Naive thymus-derived CD8-positive, alpha-beta T cell (primary cell): ENCODE measurements around the gene CACTIN. TPM values are rescaled to one million over a fixed set of nuclear protein-coding genes. Genes with fewer than 3 reads are reported as not detected.
A peak's percentile ranks its signal among the peaks of the same experiment; 100 is the strongest.
"Not testable (repeated sequence)": the region's sequence is repeated elsewhere in the genome, so short reads cannot be mapped to it uniquely, and the experiment has no call there.

ENCODE experiments used
- ATAC-seq, 2 donors: fragments of 150-1000 bp; cut with Tn5 transposase in 1 of 2; sonication (Bioruptor Pico), chemical (Tn5 transposase) in 1 of 2; 1 replicate in 1 of 2; 2 replicates in 1 of 2; pipeline ENCODE4 v1.10.0; 2021; ENCODE audit warnings: mild to moderate bottlenecking in 2 of 2, moderate library complexity in 2 of 2
- POLR2A ChIA-PET: fragments of 350-600 bp; sonication (Branson Sonifier 250); formaldehyde crosslinking; loops from one replicate; lab custom pipeline; 2021; ENCODE audit warnings: antibody characterized with exemption; lab: Charles Lee
- DNase-seq, 10 donors: peaks; one replicate each; pipeline versions ENCODE4 v3.0.0 to v3.0.0-alpha.2; 2020 to 2022
- H3K27ac Mint-ChIP-seq, 10 donors: one replicate each; pipeline ENCODE4 v1.8.0; 2020 to 2022; ENCODE audit warnings: mild to moderate bottlenecking in 10 of 10, mixed read lengths in 10 of 10, moderate library complexity in 4 of 10, inconsistent platforms in 1 of 10
- H3K27me3 Mint-ChIP-seq, 5 donors: one replicate each; pipeline ENCODE4 v1.8.0; 2021 to 2022; ENCODE audit warnings: mixed read lengths in 5 of 5
- H3K36me3 Mint-ChIP-seq, 3 donors: one replicate each; pipeline ENCODE4 v1.8.0; 2020 to 2022; ENCODE audit warnings: mixed read lengths in 3 of 3, mild to moderate bottlenecking in 2 of 3, inconsistent platforms in 1 of 3
- H3K4me1 Mint-ChIP-seq, 4 donors: one replicate each; pipeline ENCODE4 v1.8.0; 2021 to 2022; ENCODE audit warnings: mixed read lengths in 4 of 4
- H3K4me3 Mint-ChIP-seq, 10 donors: one replicate each; pipeline ENCODE4 v1.8.0; 2020 to 2022; ENCODE audit warnings: mild to moderate bottlenecking in 10 of 10, mixed read lengths in 10 of 10, moderate library complexity in 6 of 10, inconsistent platforms in 1 of 10
- H3K9me3 Mint-ChIP-seq, 9 donors: one replicate each; pipeline ENCODE4 v1.8.0; 2020 to 2022; ENCODE audit warnings: mixed read lengths in 9 of 9, mild to moderate bottlenecking in 3 of 9, inconsistent platforms in 1 of 9, moderate library complexity in 1 of 9
- polyA plus RNA-seq, 3 donors: library from polyadenylated mRNA; unstranded; fragments of 300-500 nt; fragmentation: Illumina TruSeq; gene quantifications; one replicate each; pipeline ENCODE4 v1.2.3, GENCODE V29; 2021
- total RNA-seq, 8 experiments: library from RNA in 2 of 8; stranded (reverse) in 2 of 8; gene quantifications; one replicate each; pipeline ENCODE4 v1.2.3 and lab custom pipeline; 2021 to 2026

Gene CACTIN
- total and polyA plus RNA-seq, 5 experiments from 2014 or later = 6.9 to 54.1 (median 20.4) TPM

DNA sequence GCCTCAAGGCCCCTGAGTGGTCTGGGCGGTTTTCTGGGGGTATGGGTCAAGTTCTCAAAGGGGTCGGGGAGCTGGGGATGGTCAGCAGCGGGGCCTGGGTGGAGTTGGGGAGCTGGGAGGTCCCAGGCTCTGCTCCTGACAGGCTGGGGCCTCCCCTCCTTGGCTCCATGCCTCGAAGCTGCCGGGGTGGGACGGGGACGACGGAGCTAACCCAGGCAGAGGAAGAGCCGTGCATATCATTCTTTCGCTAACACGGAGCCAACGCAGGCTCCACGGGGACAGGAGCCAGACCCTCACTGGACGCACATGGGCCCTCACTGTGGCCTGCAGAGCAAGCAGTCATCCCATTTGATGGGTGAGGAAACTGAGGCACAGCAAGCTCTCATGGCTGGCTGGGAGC, 25.8 kb upstream of the CACTIN start:
- Mint-ChIP-seq H3K36me3 (peaks cover 0 to 20% (median 7%) of the 10 kb centered on the region in 3 donors), H3K27ac (no peak overlapping the region), H3K4me1 (no peaks in the 10 kb centered on the region), H3K4me3 (no peak overlapping the region), H3K27me3 (no peaks in the 10 kb centered on the region), H3K9me3 (no peaks in the 10 kb centered on the region)
- POLR2A ChIA-PET = interaction anchor here (0.6 kb wide), 1 partner anchor 847 kb away, joined by 4 read pairs; no protein-coding TSS in a partner anchor
- DNase-seq (no peak), ATAC-seq (no peak)

DNA sequence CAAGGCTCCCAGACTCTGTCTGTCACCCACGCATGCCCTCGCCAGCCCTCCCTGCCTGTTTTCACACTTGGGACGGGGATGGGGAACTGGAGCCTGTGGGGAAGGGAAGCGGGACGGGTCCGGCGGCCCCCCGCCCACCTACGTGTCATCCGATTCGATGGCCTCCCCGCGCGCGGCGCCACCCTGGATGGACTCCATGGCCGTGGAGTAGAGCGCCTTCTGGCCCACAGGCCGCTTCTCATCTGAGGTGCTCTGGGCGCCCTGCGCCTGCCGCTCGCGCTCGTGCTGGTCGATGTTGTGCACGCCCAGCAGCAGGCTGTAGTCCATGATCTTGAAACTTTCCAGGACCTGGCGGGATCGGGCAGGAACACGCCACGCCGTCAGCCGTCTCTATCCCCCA, 25.1 kb upstream of the CACTIN start:
- Mint-ChIP-seq H3K4me3 (no peak overlapping the region), H3K4me1 (no peaks in the 10 kb centered on the region), H3K27me3 (no peaks in the 10 kb centered on the region), H3K27ac (no peak overlapping the region), H3K36me3 (peaks cover 0 to 13% (median under 1%) of the 10 kb centered on the region in 3 donors), H3K9me3 (no peaks in the 10 kb centered on the region)
- POLR2A ChIA-PET = no interaction called here
- DNase-seq (no peak), ATAC-seq (no peak)

DNA sequence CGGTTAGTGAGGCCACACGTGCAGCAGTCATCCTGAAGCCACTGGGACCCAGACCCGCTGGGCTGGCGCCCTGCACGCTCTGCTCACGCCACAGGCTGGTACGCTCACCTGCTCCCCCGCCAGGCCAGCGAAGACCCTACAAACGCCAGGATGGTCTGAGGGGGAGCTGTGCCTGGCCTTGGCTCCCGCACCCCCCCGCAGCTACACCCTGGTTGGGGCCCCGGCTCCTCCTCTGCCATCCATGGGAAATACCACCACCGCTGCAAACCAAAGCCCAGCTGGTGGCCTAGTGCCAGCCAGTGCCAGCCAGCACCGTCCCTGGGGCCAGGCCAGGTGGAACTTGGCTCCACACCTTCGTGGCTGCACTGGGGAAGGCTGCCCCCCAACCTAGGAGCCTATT, 23.3 kb upstream of the CACTIN start:
- no peak for DNase-seq
- POLR2A ChIA-PET = no interaction called here
- Mint-ChIP-seq H3K4me3 (no peak overlapping the region), H3K27me3 (no peaks in the 10 kb centered on the region), H3K27ac (no peak overlapping the region), H3K36me3 (peaks cover 0 to 10% (median 1%) of the 10 kb centered on the region in 3 donors), H3K9me3 (no peaks in the 10 kb centered on the region), H3K4me1 (no peaks in the 10 kb centered on the region)
- no peak for ATAC-seq

DNA sequence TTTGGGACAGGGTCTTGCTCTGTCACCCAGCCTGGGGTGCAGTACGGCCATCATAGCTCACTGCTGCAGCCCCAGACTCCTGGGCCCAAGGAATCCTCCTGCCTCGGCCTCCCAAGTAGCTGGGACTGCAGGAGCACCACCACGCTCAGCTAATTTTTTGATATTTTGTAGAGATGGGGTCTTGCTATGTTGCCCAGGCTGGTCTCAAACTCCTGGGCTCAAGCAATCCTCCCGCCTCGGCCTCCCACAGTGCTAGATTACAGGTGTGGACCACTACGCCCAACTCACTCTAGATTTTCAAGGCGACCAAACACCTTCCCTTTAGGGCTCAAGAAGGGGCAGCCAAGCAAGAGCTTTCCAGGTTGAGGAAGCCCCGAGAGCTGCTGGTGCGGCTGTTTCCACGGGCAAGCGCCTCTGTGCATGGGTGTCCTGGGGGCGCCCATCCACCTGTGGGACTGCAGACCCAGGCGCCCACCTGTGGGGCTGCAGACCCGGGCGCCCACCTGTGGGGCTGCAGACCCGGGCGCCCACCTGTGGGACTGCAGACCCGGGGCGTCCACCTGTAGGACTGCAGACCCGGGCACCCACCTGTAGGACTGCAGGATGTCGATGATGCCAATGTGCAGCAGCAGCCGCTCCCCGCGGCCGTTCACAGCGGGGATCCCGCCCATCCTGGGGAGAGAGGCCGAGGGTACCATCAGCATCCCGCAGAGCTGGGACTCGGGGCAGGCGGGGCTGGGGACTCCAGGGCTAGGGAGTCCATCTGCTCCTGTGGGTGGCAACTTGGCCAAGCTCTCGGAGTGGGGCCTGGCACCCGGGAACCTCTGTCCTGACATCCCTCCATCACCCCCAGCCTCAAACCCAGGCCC, 21.7 kb upstream of the CACTIN start:
- ATAC-seq (no peak), DNase-seq (no peak)
- H3K27me3 Mint-ChIP-seq = no peaks in the 10 kb centered on the region
- H3K4me3 Mint-ChIP-seq = no peak overlapping the region
- POLR2A ChIA-PET = no interaction called here
- H3K9me3 Mint-ChIP-seq = no peaks in the 10 kb centered on the region
- H3K36me3 Mint-ChIP-seq = peaks cover 0 to 7% (median 1%) of the 10 kb centered on the region in 3 donors
- H3K4me1 Mint-ChIP-seq = no peaks in the 10 kb centered on the region
- H3K27ac Mint-ChIP-seq = peak overlapping the region in 1 of 10 donors; percentile 48

DNA sequence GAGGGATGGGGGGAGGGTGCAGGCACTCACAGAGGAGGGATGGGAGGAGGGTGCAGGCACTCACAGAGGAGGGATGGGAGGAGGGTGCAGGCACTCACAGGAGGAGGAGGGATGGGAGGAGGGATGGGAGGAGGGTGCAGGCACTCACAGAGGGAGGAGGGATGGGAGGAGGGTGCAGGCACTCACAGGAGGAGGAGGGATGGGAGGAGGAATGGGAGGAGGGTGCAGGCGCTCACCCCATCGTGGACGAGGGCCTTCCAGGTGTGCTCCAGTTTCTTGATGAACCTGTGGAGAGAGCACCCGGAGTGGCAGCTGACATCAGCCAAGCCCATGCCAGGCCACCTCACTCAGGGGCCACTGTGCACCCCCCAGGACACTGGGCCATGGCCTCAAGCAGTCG, 20.5 kb upstream of the CACTIN start:
- H3K36me3 Mint-ChIP-seq, H3K27ac Mint-ChIP-seq: not testable (repeated sequence)

DNA sequence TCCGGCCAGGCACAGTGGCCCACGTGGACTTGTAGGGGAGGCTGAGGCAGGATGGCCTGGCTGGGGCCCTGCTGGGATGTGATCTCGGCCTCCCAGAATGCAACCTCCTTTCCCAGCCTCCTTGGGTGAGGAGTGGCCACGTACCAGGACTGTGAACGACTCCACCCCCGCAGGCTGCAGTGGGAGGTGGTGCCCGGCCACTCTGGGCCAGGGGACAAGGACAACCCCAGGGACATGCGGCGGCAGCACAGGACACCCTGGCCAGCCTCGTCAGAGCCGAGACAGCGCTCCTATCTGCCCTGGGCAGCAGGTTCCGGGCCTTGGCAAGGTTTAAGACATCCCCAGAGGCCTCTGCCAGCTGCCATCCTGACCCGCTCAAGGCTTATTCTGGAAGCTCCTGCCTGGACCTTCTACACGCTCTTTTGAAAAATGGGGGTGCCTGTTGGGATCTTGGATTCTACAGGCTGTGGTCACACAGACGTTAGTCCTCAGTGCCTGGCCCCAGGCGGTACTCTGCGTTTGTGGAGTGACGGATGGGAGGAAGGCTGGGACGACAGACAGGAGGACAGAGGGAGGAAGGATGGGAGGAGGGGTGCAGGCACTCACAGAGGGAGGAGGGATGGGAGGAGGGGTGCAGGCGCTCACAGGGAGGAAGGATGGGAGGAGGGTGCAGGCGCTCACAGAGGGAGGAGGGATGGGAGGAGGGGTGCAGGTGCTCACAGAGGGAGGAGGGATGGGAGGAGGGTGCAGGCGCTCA, 19.9 kb upstream of the CACTIN start:
- ATAC-seq = no peak

More for the DNA sequence above, 20.5 kb upstream of the CACTIN start:
- H3K27me3 Mint-ChIP-seq, DNase-seq, H3K9me3 Mint-ChIP-seq, POLR2A ChIA-PET, H3K4me3 Mint-ChIP-seq, ATAC-seq, H3K4me1 Mint-ChIP-seq: not testable (repeated sequence)

DNA sequence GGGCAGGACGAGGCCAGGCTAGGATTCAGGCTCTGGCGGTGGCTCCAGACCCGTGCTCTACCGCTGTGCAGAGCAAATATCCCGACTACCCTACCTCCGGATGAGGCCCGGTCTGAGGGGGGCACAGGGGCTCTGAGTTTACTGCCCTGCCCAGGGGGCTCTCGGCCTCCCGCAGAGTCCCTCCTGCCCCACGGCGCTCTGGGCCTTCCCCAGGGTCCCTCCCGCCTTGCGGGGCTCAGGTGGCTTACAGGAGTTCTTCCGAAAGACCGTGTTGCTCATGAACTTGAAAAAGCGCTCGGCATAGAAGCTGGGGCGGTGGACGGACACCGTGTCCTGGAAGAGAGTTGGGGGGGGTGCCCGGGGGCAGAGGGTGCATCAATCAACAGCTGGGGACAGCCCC, 19.1 kb upstream of the CACTIN start:
- DNase-seq (no peak), ATAC-seq (no peak)
- Mint-ChIP-seq H3K4me3 (no peak overlapping the region), H3K27me3 (no peaks in the 10 kb centered on the region), H3K4me1 (no peaks in the 10 kb centered on the region), H3K9me3 (no peaks in the 10 kb centered on the region), H3K36me3 (peaks cover 0 to 8% (median 4%) of the 10 kb centered on the region in 3 donors), H3K27ac (no peak overlapping the region)
- POLR2A ChIA-PET = no interaction called here

More for the DNA sequence above, 19.9 kb upstream of the CACTIN start:
- DNase-seq = no peak
- no peaks in the 10 kb centered on the region for H3K4me1 Mint-ChIP-seq
- H3K36me3 Mint-ChIP-seq = peaks cover 0 to 10% (median 4%) of the 10 kb centered on the region in 3 donors
- H3K4me3 Mint-ChIP-seq = no peak overlapping the region
- no peaks in the 10 kb centered on the region for H3K27me3 Mint-ChIP-seq
- peak overlapping the region in 1 of 10 donors; percentile 53 for H3K27ac Mint-ChIP-seq
- H3K9me3 Mint-ChIP-seq = no peaks in the 10 kb centered on the region
- POLR2A ChIA-PET = no interaction called here

DNA sequence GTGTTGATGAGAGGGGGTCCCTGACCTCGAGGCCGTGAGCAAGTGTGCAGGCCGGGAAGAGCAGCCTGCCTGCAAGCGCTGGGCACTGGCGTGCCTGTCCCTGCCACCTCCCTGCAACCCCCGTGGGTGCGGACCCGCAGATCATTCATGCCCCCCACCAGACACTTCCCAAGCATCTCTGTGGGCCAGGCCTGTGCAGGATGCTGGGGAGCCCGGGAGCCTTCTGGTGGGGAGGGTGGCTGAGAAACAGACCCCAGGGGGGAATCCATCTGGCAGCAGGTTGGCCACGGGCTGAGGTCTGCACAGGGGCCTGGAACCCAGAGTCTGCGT, 18.4 kb upstream of the CACTIN start:
- H3K27me3 Mint-ChIP-seq = no peaks in the 10 kb centered on the region
- H3K36me3 Mint-ChIP-seq = peaks cover 0 to 8% (median 4%) of the 10 kb centered on the region in 3 donors
- no peaks in the 10 kb centered on the region for H3K9me3 Mint-ChIP-seq
- no peaks in the 10 kb centered on the region for H3K4me1 Mint-ChIP-seq
- POLR2A ChIA-PET = no interaction called here
- ATAC-seq (no peak), DNase-seq (no peak)
- H3K4me3 Mint-ChIP-seq = no peak overlapping the region
- H3K27ac Mint-ChIP-seq = no peak overlapping the region

DNA sequence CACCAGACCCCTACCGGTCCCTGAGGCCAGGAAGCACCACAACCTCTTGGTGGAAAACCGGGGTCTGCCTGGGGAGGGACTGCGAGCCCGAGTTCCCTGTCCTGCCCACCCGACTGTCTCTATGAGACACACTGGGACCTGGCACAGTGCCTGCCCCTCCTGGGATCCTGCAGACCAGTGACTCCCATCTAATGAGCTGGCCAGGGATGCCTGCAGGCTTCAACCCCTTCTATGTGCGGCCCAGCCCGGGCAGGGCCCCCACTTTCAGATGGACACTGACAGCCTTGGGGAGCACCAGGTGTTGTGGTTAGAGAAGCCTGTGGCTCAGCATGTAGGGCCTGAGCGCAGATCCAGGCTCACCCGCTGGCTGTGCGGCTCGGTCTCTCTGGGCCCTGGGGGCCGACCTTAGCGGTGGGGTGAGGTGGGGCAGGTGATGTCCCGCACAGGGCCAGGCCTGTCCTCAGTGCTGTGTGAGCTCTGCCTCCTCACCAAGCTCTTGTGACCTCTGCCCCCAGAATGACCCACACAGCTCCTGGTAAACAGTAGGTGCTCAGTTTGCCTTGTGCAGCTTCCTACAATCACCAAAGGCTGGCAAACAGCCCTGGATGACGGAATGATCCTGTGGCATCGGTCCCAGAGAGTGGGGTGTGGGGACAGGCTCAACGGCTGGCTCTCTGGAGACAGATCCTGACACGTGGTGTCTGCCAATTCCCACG, 17.9 kb upstream of the CACTIN start:
- no peaks in the 10 kb centered on the region for H3K9me3 Mint-ChIP-seq
- DNase-seq (no peak), ATAC-seq (no peak)
- H3K36me3 Mint-ChIP-seq = peaks cover 0 to 13% (median 4%) of the 10 kb centered on the region in 3 donors
- H3K27ac Mint-ChIP-seq = no peak overlapping the region
- no peaks in the 10 kb centered on the region for H3K4me1 Mint-ChIP-seq
- no peak overlapping the region for H3K4me3 Mint-ChIP-seq
- no peaks in the 10 kb centered on the region for H3K27me3 Mint-ChIP-seq
- POLR2A ChIA-PET = no interaction called here

DNA sequence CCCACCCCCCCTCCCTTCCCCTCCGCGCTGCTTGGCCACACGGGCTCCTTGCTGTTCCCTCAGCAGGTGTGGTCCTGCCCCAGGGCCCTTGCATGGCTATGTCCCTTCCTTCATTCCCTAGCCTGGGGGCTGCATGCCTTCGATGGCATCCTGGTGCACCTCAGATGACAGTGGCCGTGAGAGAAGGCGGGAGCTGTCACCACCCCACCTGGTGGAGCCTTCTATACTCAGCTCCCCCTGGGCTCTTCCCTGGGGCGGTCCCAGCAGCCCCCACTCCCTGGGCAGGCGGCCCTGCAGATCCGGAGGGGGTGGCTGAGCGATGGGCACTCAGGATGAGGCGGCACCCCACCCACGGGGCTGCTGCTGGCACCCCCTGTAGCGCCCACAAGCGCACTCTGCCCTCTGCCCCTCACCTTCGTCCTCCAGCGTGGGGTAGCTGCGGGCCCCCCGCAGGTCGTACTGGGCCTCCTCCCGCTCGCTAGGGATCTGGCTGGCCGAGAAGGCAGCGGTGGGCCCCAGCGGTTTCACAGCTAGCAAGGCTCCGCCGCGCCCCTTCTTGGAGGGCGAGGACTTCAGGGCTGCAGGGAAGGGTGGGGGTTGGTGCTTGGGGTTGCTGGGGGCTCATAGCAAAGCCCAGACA, 17.2 kb upstream of the CACTIN start:
- H3K36me3 Mint-ChIP-seq = peaks cover 0 to 17% (median 4%) of the 10 kb centered on the region in 3 donors
- no peak overlapping the region for H3K27ac Mint-ChIP-seq
- DNase-seq = no peak
- no peak overlapping the region for H3K4me3 Mint-ChIP-seq
- ATAC-seq = no peak
- no peaks in the 10 kb centered on the region for H3K9me3 Mint-ChIP-seq
- H3K4me1 Mint-ChIP-seq = no peaks in the 10 kb centered on the region
- POLR2A ChIA-PET = no interaction called here
- H3K27me3 Mint-ChIP-seq = no peaks in the 10 kb centered on the region

DNA sequence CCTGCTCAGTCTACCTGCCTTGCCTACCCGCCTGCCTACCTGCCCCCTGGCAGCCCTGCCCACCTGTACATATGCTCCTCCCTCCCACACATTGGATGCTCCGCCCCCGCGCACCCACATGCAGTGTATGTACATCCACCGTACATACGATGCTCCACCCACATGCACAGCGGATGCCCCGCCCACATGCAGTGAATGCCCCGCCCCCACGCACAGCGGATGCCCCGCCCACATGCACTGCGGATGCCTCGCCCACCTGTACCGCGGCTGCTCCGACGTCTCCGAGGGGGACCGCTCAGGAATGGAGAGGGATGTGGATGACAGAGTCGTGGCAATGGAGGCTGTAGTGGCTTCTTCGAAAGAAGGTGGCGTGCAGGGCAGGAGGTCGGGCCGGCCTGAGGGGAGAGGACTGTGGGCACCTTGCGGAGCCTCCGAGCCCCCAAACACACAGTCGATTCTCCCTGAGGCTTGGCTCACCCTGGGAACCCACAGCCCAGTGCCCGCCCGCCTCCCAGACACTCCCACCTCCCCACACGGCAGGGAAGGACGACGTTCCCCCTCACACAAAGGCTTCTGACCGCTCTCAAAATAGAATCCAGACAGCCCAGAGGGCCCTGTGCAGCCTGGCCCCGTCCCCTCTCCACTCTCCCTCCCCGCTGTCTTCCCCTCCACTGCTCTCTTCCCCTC, 16.5 kb upstream of the CACTIN start:
- Mint-ChIP-seq H3K9me3 (no peaks in the 10 kb centered on the region), H3K4me3 (no peak overlapping the region), H3K36me3 (peaks cover 0 to 23% (median 4%) of the 10 kb centered on the region in 3 donors), H3K27ac (no peak overlapping the region), H3K4me1 (peaks cover 0 to 2% (median 0%) of the 10 kb centered on the region in 4 donors), H3K27me3 (no peaks in the 10 kb centered on the region)
- ATAC-seq (peak in 1 of 2 donors; percentile 30), DNase-seq (peak in 1 of 10 donors; percentile 16)
- POLR2A ChIA-PET = no interaction called here

DNA sequence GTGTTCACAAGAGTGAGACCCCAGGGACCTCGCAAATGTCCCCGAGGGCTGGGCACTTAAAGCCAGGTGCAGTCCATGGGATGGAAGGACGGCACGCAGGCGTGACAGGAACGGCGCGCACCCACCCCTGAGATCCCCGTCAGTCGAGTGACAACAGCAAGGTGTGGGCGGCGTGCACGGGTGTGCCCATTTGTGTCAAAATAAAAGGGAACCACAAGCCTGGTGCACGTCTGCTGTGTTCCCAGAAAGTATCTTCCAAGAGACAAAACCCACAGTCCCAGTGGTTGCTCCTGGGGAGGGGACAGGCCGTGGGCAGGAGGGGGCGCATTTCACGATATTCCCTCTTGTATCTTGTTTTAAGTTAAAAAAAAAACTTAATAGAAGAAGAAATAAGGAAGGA, 15.7 kb upstream of the CACTIN start:
- ATAC-seq (no peak), DNase-seq (no peak)
- Mint-ChIP-seq H3K9me3 (no peaks in the 10 kb centered on the region), H3K4me3 (no peak overlapping the region), H3K36me3 (peaks cover 0 to 23% (median 4%) of the 10 kb centered on the region in 3 donors), H3K27ac (peak overlapping the region in 1 of 10 donors; percentile 48), H3K27me3 (no peaks in the 10 kb centered on the region), H3K4me1 (peaks cover 0 to 2% (median 0%) of the 10 kb centered on the region in 4 donors)
- POLR2A ChIA-PET = no interaction called here
